Neural cell (in vitro differentiated cells): Measurements from ENCODE around the gene CCNA2. TPM values are rescaled to one million over a fixed set of nuclear protein-coding genes. Genes with fewer than 3 reads are reported as not detected.

Experiments
- H2AFZ ChIP-seq: fragments of 200-600, 300-800 bp; sonication (generic), shearing (Covaris generic); 2 replicates; pipeline ENCODE4 v1.6.0; 2014; ENCODE audit warnings: low read depth, mild to moderate bottlenecking, antibody characterized with exemption, low read length, moderate library complexity
- H3F3A ChIP-seq: fragments of 200-600 bp; shearing (Covaris generic); 2 replicates; pipeline ENCODE4 v1.6.1; 2016; ENCODE audit warnings: mild to moderate bottlenecking, moderate library complexity, mixed read lengths, antibody characterized with exemption, low read length; ENCODE audit not compliant: insufficient read depth, poor library complexity, severe bottlenecking
- H3K27ac ChIP-seq: fragments of 200-600, 300-800 bp; sonication (generic), shearing (Covaris generic); 2 replicates; pipeline ENCODE4 v1.5.1; 2014; ENCODE audit warnings: mild to moderate bottlenecking, low read length, moderate library complexity
- H3K27me3 ChIP-seq: fragments of 300-800, 200-600 bp; sonication (generic), shearing (Covaris generic); 2 replicates; pipeline ENCODE4 v1.6.0; 2014; ENCODE audit warnings: mild to moderate bottlenecking, low read depth, low read length, moderate library complexity; ENCODE audit not compliant: insufficient read depth
- H3K36me3 ChIP-seq: fragments of 300-800, 200-600 bp; sonication (generic), shearing (Covaris generic); 2 replicates; pipeline ENCODE4 v1.5.1; 2014; ENCODE audit warnings: mild to moderate bottlenecking, antibody characterized with exemption, low read length, moderate library complexity; ENCODE audit not compliant: insufficient read depth
- H3K4me2 ChIP-seq: fragments of 300-800, 200-600 bp; sonication (generic), shearing (Covaris generic); 2 replicates; pipeline ENCODE4 v1.6.0; 2014; ENCODE audit warnings: mild to moderate bottlenecking, low read length
- H3K4me3 ChIP-seq: fragments of 300-800, 200-600 bp; sonication (generic), shearing (Covaris generic); 2 replicates; pipeline ENCODE4 v1.5.1; 2014; ENCODE audit warnings: mild to moderate bottlenecking, low read length, moderate library complexity
- H3K79me2 ChIP-seq: fragments of 200-600 bp; shearing (Covaris generic); replicated peaks from 2 replicates; pipeline ENCODE4 v1.6.0; 2014; ENCODE audit warnings: mild to moderate bottlenecking, low read length, moderate library complexity; ENCODE audit not compliant: insufficient read depth
- H3K9ac ChIP-seq: fragments of 300-800, 200-600 bp; sonication (generic), shearing (Covaris generic); 2 replicates; pipeline ENCODE4 v1.6.1; 2016; ENCODE audit warnings: mild to moderate bottlenecking, low read length, mixed read lengths
- H3K9me2 ChIP-seq: fragments of 200-600 bp; shearing (Covaris generic); 2 replicates; pipeline ENCODE4 v1.6.1; 2016; ENCODE audit warnings: mild to moderate bottlenecking, low read length, mixed read lengths; ENCODE audit not compliant: insufficient read depth
- H3K9me3 ChIP-seq: fragments of 200-600, 300-800 bp; sonication (generic), shearing (Covaris generic); 2 replicates; pipeline ENCODE4 v1.6.1; 2016; ENCODE audit warnings: mild to moderate bottlenecking, mixed run types, low read length, moderate library complexity, mixed read lengths
- H4K20me1 ChIP-seq: fragments of 200-600 bp; shearing (Covaris generic); 2 replicates; pipeline ENCODE4 v1.6.1; 2016; ENCODE audit warnings: mild to moderate bottlenecking, mixed run types; ENCODE audit not compliant: insufficient read depth
- CTCF ChIP-seq: fragments of 450-650 bp; IDR thresholded peaks from 2 replicates; pipeline ENCODE4 v1.5.1; 2014; ENCODE audit warnings: antibody characterized with exemption, mild to moderate bottlenecking, moderate library complexity; ENCODE audit not compliant: poor library complexity, severe bottlenecking
- EP300 ChIP-seq: fragments of 450-650 bp; conservative IDR thresholded peaks from 2 replicates; pipeline ENCODE4 v1.6.1; 2014; ENCODE audit warnings: antibody characterized with exemption, mild to moderate bottlenecking, moderate library complexity; ENCODE audit not compliant: poor library complexity, severe bottlenecking
- EZH2 ChIP-seq: fragments of 200-600, 300-800 bp; shearing (Covaris generic), sonication (generic); IDR thresholded peaks from 2 replicates; pipeline ENCODE4 v1.6.1; 2014; ENCODE audit warnings: antibody characterized with exemption, low read length, borderline replicate concordance, mild to moderate bottlenecking; ENCODE audit not compliant: insufficient read depth, poor library complexity, severe bottlenecking
- MXI1 ChIP-seq: fragments of 450-650 bp; conservative IDR thresholded peaks from 2 replicates; pipeline ENCODE4 v1.6.1; 2014; ENCODE audit warnings: antibody characterized with exemption, mild to moderate bottlenecking; ENCODE audit not compliant: poor library complexity, severe bottlenecking
- POLR2AphosphoS5 ChIP-seq: IDR thresholded peaks from 2 replicates; pipeline ENCODE4 v1.6.1; 2012
- RAD21 ChIP-seq: fragments of 450-650 bp; conservative IDR thresholded peaks from 2 replicates; pipeline ENCODE4 v1.6.1; 2014; ENCODE audit warnings: antibody characterized with exemption, mild to moderate bottlenecking, moderate library complexity
- SMC3 ChIP-seq: fragments of 450-650 bp; conservative IDR thresholded peaks from 2 replicates; pipeline ENCODE4 v1.6.1; 2014; ENCODE audit warnings: antibody characterized with exemption, mild to moderate bottlenecking, moderate library complexity; ENCODE audit not compliant: poor library complexity
- TAF1 ChIP-seq: IDR thresholded peaks from 2 replicates; pipeline ENCODE4 v1.6.1; 2012; ENCODE audit warnings: low read depth
- polyA plus RNA-seq: library from polyadenylated mRNA; depleted of rRNA; stranded (reverse); fragments of >200 nt; gene quantifications from 2 replicates; pipeline ENCODE4 v1.2.3, GENCODE V29; 2014
- TF ChIP-seq, protein P1 (sequence below): IDR thresholded peaks from 2 replicates; pipeline ENCODE4 v1.6.1; 2012; ENCODE audit warnings: borderline replicate concordance

Gene CCNA2
- polyA plus RNA-seq, 1 donor from 2014 or later = 7.5 TPM

GRCh38 chr4:121846662-121847061 is 23.0 kb upstream of the CCNA2 start:
- no peaks in the 10 kb centered on the region for H3K9me2 ChIP-seq
- H3K4me3 ChIP-seq = no peak overlapping the region
- no peaks in the 10 kb centered on the region for H3K27me3 ChIP-seq
- H4K20me1 ChIP-seq = no peaks in the 10 kb centered on the region
- TF ChIP-seq MXI1 = no peak
- no peak for TF ChIP-seq CTCF
- no peak for TF ChIP-seq RAD21
- no peak for TF ChIP-seq POLR2AphosphoS5
- TF ChIP-seq EZH2 = no peak
- TF ChIP-seq, protein P1, sequence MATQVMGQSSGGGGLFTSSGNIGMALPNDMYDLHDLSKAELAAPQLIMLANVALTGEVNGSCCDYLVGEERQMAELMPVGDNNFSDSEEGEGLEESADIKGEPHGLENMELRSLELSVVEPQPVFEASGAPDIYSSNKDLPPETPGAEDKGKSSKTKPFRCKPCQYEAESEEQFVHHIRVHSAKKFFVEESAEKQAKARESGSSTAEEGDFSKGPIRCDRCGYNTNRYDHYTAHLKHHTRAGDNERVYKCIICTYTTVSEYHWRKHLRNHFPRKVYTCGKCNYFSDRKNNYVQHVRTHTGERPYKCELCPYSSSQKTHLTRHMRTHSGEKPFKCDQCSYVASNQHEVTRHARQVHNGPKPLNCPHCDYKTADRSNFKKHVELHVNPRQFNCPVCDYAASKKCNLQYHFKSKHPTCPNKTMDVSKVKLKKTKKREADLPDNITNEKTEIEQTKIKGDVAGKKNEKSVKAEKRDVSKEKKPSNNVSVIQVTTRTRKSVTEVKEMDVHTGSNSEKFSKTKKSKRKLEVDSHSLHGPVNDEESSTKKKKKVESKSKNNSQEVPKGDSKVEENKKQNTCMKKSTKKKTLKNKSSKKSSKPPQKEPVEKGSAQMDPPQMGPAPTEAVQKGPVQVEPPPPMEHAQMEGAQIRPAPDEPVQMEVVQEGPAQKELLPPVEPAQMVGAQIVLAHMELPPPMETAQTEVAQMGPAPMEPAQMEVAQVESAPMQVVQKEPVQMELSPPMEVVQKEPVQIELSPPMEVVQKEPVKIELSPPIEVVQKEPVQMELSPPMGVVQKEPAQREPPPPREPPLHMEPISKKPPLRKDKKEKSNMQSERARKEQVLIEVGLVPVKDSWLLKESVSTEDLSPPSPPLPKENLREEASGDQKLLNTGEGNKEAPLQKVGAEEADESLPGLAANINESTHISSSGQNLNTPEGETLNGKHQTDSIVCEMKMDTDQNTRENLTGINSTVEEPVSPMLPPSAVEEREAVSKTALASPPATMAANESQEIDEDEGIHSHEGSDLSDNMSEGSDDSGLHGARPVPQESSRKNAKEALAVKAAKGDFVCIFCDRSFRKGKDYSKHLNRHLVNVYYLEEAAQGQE = no peak
- TF ChIP-seq EP300 = no peak
- TF ChIP-seq SMC3 = no peak
- TF ChIP-seq TAF1 = no peak
- no peak overlapping the region for H2AFZ ChIP-seq
- no peak overlapping the region for H3K9ac ChIP-seq
- H3K9me3 ChIP-seq = no peaks in the 10 kb centered on the region
- H3F3A ChIP-seq = no peaks in the 10 kb centered on the region
- H3K79me2 ChIP-seq = no peaks in the 10 kb centered on the region
- H3K36me3 ChIP-seq = no peaks in the 10 kb centered on the region
- no peak overlapping the region for H3K27ac ChIP-seq
- H3K4me2 ChIP-seq = no peak overlapping the region

DNA sequence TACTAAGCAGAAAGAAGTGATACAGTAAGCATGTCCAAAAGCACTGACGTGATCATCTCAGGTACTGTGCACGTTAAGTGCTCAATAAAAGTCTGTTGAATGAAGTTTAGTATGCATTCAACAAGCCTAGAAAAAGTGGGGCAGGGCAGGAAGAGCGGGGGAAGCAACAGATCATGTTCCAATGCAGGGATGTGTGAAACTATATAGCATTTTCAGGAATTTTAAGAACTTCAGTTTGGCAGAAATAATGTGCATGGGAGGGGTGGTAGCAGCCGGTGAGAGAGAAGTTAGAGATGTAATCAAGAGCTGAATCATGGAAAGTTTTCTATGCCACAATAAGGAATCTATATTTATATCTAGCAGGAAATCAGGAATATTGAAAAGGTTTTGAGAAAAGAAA is 19.2 kb upstream of the CCNA2 start:
- no peaks in the 10 kb centered on the region for H3F3A ChIP-seq
- no peaks in the 10 kb centered on the region for H3K9me2 ChIP-seq
- no peak overlapping the region for H3K9ac ChIP-seq
- no peaks in the 10 kb centered on the region for H3K9me3 ChIP-seq
- no peak for TF ChIP-seq CTCF
- no peak for TF ChIP-seq EZH2
- TF ChIP-seq MXI1 = no peak
- TF ChIP-seq SMC3 = no peak
- no peak for TF ChIP-seq EP300
- no peak for TF ChIP-seq TAF1
- TF ChIP-seq, protein P1 = no peak
- no peak for TF ChIP-seq RAD21
- no peak for TF ChIP-seq POLR2AphosphoS5
- H4K20me1 ChIP-seq = no peaks in the 10 kb centered on the region
- no peaks in the 10 kb centered on the region for H3K27me3 ChIP-seq
- no peak overlapping the region for H3K27ac ChIP-seq
- no peaks in the 10 kb centered on the region for H3K79me2 ChIP-seq
- no peak overlapping the region for H3K4me3 ChIP-seq
- H3K36me3 ChIP-seq = no peaks in the 10 kb centered on the region
- H3K4me2 ChIP-seq = no peak overlapping the region
- no peak overlapping the region for H2AFZ ChIP-seq
